GM23338 (cell line): ENCODE measurements around the gene EML1.

Experiments used
- ETS1 ChIP-seq: IDR thresholded peaks from 2 replicates; pipeline ENCODE4 v1.6.1; 2016; ENCODE audit warnings: antibody characterized with exemption
- EZH2 ChIP-seq: fragments of 200-600 bp; sonication (generic); IDR thresholded peaks from one replicate; pipeline ENCODE4 v1.8.0; 2017; ENCODE audit warnings: antibody characterized with exemption, mild to moderate bottlenecking, low read depth; ENCODE audit not compliant: unreplicated experiment
- EZH2phosphoT487 ChIP-seq: fragments of 200-600 bp; sonication (generic); IDR thresholded peaks from one replicate; pipeline ENCODE4 v1.8.1; 2018; ENCODE audit warnings: antibody characterized with exemption; ENCODE audit not compliant: unreplicated experiment
- POLR2AphosphoS5 ChIP-seq: IDR thresholded peaks from 2 replicates; pipeline ENCODE4 v1.6.1; 2016; ENCODE audit warnings: antibody characterized with exemption, low read depth
- TF ChIP-seq, protein P1 (sequence below), 2 experiments: fragments of 200-600 bp in 1 of 2; sonication (generic) in 1 of 2; conservative IDR thresholded peaks; 2 replicates each; pipeline versions ENCODE4 v1.5.1 to v1.6.1; 2016 to 2017; ENCODE audit warnings: antibody characterized with exemption in 2 of 2, low read depth in 2 of 2, mild to moderate bottlenecking in 2 of 2, moderate library complexity in 1 of 2
- TF ChIP-seq, protein P2 (sequence below): IDR thresholded peaks from one replicate; pipeline ENCODE4 v1.6.1; 2018; ENCODE audit warnings: antibody characterized with exemption; ENCODE audit not compliant: unreplicated experiment

GRCh38 chr14:99846808-99847207 lies 53.6 kb downstream of the EML1 start:
- TF ChIP-seq, protein P1, sequence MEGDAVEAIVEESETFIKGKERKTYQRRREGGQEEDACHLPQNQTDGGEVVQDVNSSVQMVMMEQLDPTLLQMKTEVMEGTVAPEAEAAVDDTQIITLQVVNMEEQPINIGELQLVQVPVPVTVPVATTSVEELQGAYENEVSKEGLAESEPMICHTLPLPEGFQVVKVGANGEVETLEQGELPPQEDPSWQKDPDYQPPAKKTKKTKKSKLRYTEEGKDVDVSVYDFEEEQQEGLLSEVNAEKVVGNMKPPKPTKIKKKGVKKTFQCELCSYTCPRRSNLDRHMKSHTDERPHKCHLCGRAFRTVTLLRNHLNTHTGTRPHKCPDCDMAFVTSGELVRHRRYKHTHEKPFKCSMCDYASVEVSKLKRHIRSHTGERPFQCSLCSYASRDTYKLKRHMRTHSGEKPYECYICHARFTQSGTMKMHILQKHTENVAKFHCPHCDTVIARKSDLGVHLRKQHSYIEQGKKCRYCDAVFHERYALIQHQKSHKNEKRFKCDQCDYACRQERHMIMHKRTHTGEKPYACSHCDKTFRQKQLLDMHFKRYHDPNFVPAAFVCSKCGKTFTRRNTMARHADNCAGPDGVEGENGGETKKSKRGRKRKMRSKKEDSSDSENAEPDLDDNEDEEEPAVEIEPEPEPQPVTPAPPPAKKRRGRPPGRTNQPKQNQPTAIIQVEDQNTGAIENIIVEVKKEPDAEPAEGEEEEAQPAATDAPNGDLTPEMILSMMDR (conservative IDR thresholded peaks at IDR 0.05; ENCODE audit: low read depth in 2 of 2): no peak
- TF ChIP-seq EZH2phosphoT487 (no peak), POLR2AphosphoS5 (no peak), EZH2 (no peak), ETS1 (no peak)
- TF ChIP-seq, protein P2, sequence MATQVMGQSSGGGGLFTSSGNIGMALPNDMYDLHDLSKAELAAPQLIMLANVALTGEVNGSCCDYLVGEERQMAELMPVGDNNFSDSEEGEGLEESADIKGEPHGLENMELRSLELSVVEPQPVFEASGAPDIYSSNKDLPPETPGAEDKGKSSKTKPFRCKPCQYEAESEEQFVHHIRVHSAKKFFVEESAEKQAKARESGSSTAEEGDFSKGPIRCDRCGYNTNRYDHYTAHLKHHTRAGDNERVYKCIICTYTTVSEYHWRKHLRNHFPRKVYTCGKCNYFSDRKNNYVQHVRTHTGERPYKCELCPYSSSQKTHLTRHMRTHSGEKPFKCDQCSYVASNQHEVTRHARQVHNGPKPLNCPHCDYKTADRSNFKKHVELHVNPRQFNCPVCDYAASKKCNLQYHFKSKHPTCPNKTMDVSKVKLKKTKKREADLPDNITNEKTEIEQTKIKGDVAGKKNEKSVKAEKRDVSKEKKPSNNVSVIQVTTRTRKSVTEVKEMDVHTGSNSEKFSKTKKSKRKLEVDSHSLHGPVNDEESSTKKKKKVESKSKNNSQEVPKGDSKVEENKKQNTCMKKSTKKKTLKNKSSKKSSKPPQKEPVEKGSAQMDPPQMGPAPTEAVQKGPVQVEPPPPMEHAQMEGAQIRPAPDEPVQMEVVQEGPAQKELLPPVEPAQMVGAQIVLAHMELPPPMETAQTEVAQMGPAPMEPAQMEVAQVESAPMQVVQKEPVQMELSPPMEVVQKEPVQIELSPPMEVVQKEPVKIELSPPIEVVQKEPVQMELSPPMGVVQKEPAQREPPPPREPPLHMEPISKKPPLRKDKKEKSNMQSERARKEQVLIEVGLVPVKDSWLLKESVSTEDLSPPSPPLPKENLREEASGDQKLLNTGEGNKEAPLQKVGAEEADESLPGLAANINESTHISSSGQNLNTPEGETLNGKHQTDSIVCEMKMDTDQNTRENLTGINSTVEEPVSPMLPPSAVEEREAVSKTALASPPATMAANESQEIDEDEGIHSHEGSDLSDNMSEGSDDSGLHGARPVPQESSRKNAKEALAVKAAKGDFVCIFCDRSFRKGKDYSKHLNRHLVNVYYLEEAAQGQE: no peak
